IPS DF 6.9 (cell line): Measurements from ENCODE around the gene FHDC1.

Experiments
- DNase-seq: peaks from one replicate; pipeline ENCODE4 v3.0.0-alpha.2; 2013; ENCODE audit warnings: low read depth, low spot score
- H3K27ac ChIP-seq: one replicate; pipeline ENCODE4 v1.5.1; 2013; ENCODE audit warnings: low read length, control low read depth
- H3K27me3 ChIP-seq: 2 replicates; pipeline ENCODE4 v1.6.1; 2013; ENCODE audit warnings: mild to moderate bottlenecking, low read length; ENCODE audit not compliant: control insufficient read depth, insufficient read depth
- H3K36me3 ChIP-seq: 2 replicates; pipeline ENCODE4 v1.6.1; 2013; ENCODE audit warnings: low read length; ENCODE audit not compliant: control insufficient read depth, insufficient read depth
- H3K4me1 ChIP-seq: 2 replicates; pipeline ENCODE4 v1.6.1; 2013; ENCODE audit warnings: low read length; ENCODE audit not compliant: control insufficient read depth, insufficient read depth
- H3K4me3 ChIP-seq: 2 replicates; pipeline ENCODE4 v1.5.1; 2013; ENCODE audit warnings: mild to moderate bottlenecking, low read length
- H3K9me3 ChIP-seq: 2 replicates; pipeline ENCODE4 v1.6.1; 2013; ENCODE audit warnings: low read length, inconsistent platforms; ENCODE audit not compliant: control insufficient read depth, insufficient read depth
- WGBS: extraction: QIAGEN DNeasy Blood & Tissue Kit; methylation state at CpG from one replicate; pipeline ENCODE4 v1.1.7; 2013; ENCODE audit warnings: mixed read lengths, missing lambda C conversion rate; ENCODE audit not compliant: insufficient read length, insufficient coverage; 5-methylcytosine and 5-hydroxymethylcytosine counted together

Gene FHDC1

GRCh38 chr4:152992466-152992865 lies 56.3 kb downstream of the FHDC1 start:
- Histone ChIP-seq H3K27ac (no peak overlapping the region), H3K36me3 (no peaks in the 10 kb centered on the region), H3K4me1 (peaks cover 4% of the 10 kb centered on the region), H3K9me3 (no peaks in the 10 kb centered on the region), H3K27me3 (no peaks in the 10 kb centered on the region), H3K4me3 (no peak overlapping the region)
- DNase-seq, result no peak
- WGBS, result no CpG with 5 or more reads among the region's 1 CpG

- no peak for DNase-seq
- H3K27me3 ChIP-seq, result no peaks in the 10 kb centered on the region
- WGBS, result no CpG with 5 or more reads among the region's 3 CpGs
Measured at GRCh38 chr4:152994038-152994437, 57.9 kb downstream of the FHDC1 start.

GRCh38 chr4:152996111-152996571 lies 60.0 kb downstream of the FHDC1 start:
- DNase-seq, result no peak
- no CpG with 5 or more reads among the region's 8 CpGs for WGBS
- Histone ChIP-seq H3K27ac (no peak overlapping the region), H3K36me3 (no peaks in the 10 kb centered on the region), H3K27me3 (no peaks in the 10 kb centered on the region), H3K4me3 (no peak overlapping the region), H3K9me3 (no peaks in the 10 kb centered on the region), H3K4me1 (peaks cover 6% of the 10 kb centered on the region)

More at GRCh38 chr4:152994038-152994437, 57.9 kb downstream of the FHDC1 start:
- H3K4me3 ChIP-seq, result no peak overlapping the region
- peaks cover 5% of the 10 kb centered on the region for H3K4me1 ChIP-seq
- H3K27ac ChIP-seq, result no peak overlapping the region
- H3K36me3 ChIP-seq, result no peaks in the 10 kb centered on the region
- H3K9me3 ChIP-seq, result no peaks in the 10 kb centered on the region

- no CpG with 5 or more reads among the region's 6 CpGs for WGBS
- DNase-seq, result no peak
- H3K27me3 ChIP-seq, result no peaks in the 10 kb centered on the region
- H3K4me3 ChIP-seq, result no peak overlapping the region
- H3K36me3 ChIP-seq, result no peaks in the 10 kb centered on the region
- no peaks in the 10 kb centered on the region for H3K9me3 ChIP-seq
- peaks cover 8% of the 10 kb centered on the region for H3K4me1 ChIP-seq
- H3K27ac ChIP-seq, result no peak overlapping the region
Measured at GRCh38 chr4:152996672-152997071, 60.5 kb downstream of the FHDC1 start.

GRCh38 chr4:152997288-152997687 lies 61.2 kb downstream of the FHDC1 start:
- no peak for DNase-seq
- Histone ChIP-seq H3K27ac (no peak overlapping the region), H3K4me1 (peaks cover 8% of the 10 kb centered on the region), H3K36me3 (no peaks in the 10 kb centered on the region), H3K27me3 (no peaks in the 10 kb centered on the region), H3K9me3 (no peaks in the 10 kb centered on the region), H3K4me3 (no peak overlapping the region)
- WGBS, result no CpG with 5 or more reads among the region's 5 CpGs

GRCh38 chr4:152997771-152998487 lies 61.8 kb downstream of the FHDC1 start:
- H3K36me3 ChIP-seq, result no peaks in the 10 kb centered on the region
- no CpG with 5 or more reads among the region's 17 CpGs for WGBS
- no peak overlapping the region for H3K4me3 ChIP-seq
- no peak overlapping the region for H3K27ac ChIP-seq
- DNase-seq, result no peak
- H3K4me1 ChIP-seq, result peaks cover 8% of the 10 kb centered on the region
- H3K27me3 ChIP-seq, result no peaks in the 10 kb centered on the region
- H3K9me3 ChIP-seq, result no peaks in the 10 kb centered on the region

GRCh38 chr4:152998861-152999260 lies 62.7 kb downstream of the FHDC1 start:
- no peak for DNase-seq
- Histone ChIP-seq H3K4me3 (no peak overlapping the region), H3K9me3 (no peaks in the 10 kb centered on the region), H3K36me3 (no peaks in the 10 kb centered on the region), H3K4me1 (peaks cover 8% of the 10 kb centered on the region), H3K27ac (no peak overlapping the region), H3K27me3 (no peaks in the 10 kb centered on the region)
- WGBS, result no CpG with 5 or more reads among the region's 12 CpGs

- Histone ChIP-seq H3K4me3 (no peak overlapping the region), H3K36me3 (no peaks in the 10 kb centered on the region), H3K27ac (no peak overlapping the region), H3K9me3 (no peaks in the 10 kb centered on the region), H3K27me3 (no peaks in the 10 kb centered on the region), H3K4me1 (peaks cover 10% of the 10 kb centered on the region)
- no peak for DNase-seq
- no CpG with 5 or more reads among the region's 12 CpGs for WGBS
Measured at GRCh38 chr4:152999346-153000075, 63.4 kb downstream of the FHDC1 start.

GRCh38 chr4:153000076-153000420 lies 63.9 kb downstream of the FHDC1 start:
- Histone ChIP-seq H3K4me3 (no peak overlapping the region), H3K4me1 (peaks cover 10% of the 10 kb centered on the region), H3K27me3 (no peaks in the 10 kb centered on the region), H3K9me3 (no peaks in the 10 kb centered on the region), H3K27ac (no peak overlapping the region), H3K36me3 (no peaks in the 10 kb centered on the region)
- WGBS, result no CpG with 5 or more reads among the region's 1 CpG
- DNase-seq, result no peak

- H3K4me1 ChIP-seq, result peaks cover 10% of the 10 kb centered on the region
- no peak overlapping the region for H3K27ac ChIP-seq
- no peaks in the 10 kb centered on the region for H3K9me3 ChIP-seq
- no CpG with 5 or more reads among the region's 5 CpGs for WGBS
- DNase-seq, result no peak
- no peak overlapping the region for H3K4me3 ChIP-seq
- H3K27me3 ChIP-seq, result no peaks in the 10 kb centered on the region
- no peaks in the 10 kb centered on the region for H3K36me3 ChIP-seq
Measured at GRCh38 chr4:153001626-153002025, 65.5 kb downstream of the FHDC1 start.
